ENCODE measurements around the gene ZKSCAN2. TPM values are rescaled to one million over a fixed set of nuclear protein-coding genes. Genes with fewer than 3 reads are reported as not detected.

Gene ZKSCAN2
- total and polyA plus RNA-seq, 9 of the 15 experiments (the other 6 are each of a cell fraction or from before 2014, with no cell fraction given): 1.3 to 9.5 (median 4.2) TPM

GRCh38 chr16:25257956-25258860 lies 563 bp upstream of the ZKSCAN2 start (continued):
- no peak for TF ChIP-seq HOMEZ (CRISPR knock-in tag; IDR thresholded peaks at IDR 0.05)
- no peak for TF ChIP-seq NFIX (CRISPR knock-in tag; IDR thresholded peaks at IDR 0.05; ENCODE audit: low read depth)
- TF ChIP-seq ZNF511 (CRISPR knock-in tag; IDR thresholded peaks at IDR 0.05): peak; percentile 41; the same call in 1 of the 2 replicates
- peak; percentile 35 for TF ChIP-seq ATF7 (IDR thresholded peaks at IDR 0.05)
- TF ChIP-seq MXI1 (IDR thresholded peaks at IDR 0.05; ENCODE audit: low read depth, low read length): peak; percentile 35; the same call in 1 of the 2 replicates
- TF ChIP-seq TARDBP (IDR thresholded peaks at IDR 0.05): peak; percentile 79
- TF ChIP-seq CBX8 (IDR thresholded peaks at IDR 0.05; ENCODE audit: borderline replicate concordance, extremely low read depth, low read depth, low read length, poor library complexity, severe bottlenecking): no peak
- no peak; the same call in 1 of the 2 replicates for TF ChIP-seq TCF3 (CRISPR knock-in tag; IDR thresholded peaks at IDR 0.05)
- TF ChIP-seq ZEB2 (IDR thresholded peaks at IDR 0.05): peak; percentile 70
- TF ChIP-seq LCOR (CRISPR knock-in tag; IDR thresholded peaks at IDR 0.05): peak; percentile 31; the same call in 1 of the 2 replicates
- no peak for TF ChIP-seq GTF2B (IDR thresholded peaks at IDR 0.05; ENCODE audit: extremely low read depth, insufficient read length)
- no peak for TF ChIP-seq TSHZ1 (CRISPR knock-in tag; IDR thresholded peaks at IDR 0.05)
- TF ChIP-seq MYC (IDR thresholded peaks at IDR 0.05; ENCODE audit: low read depth, low read length): peak; percentile 91
- peak; percentile 98 for TF ChIP-seq MYC (CRISPR knock-in tag; IDR thresholded peaks at IDR 0.05; ENCODE audit: borderline replicate concordance, low read depth)
- TF ChIP-seq KLF16 (IDR thresholded peaks at IDR 0.05): no peak
- no peak for TF ChIP-seq HNRNPUL1 (IDR thresholded peaks at IDR 0.05; ENCODE audit: low read length)
- TF ChIP-seq ZNF449 (CRISPR knock-in tag; IDR thresholded peaks at IDR 0.05): no peak
- no peak for TF ChIP-seq CBX2 (IDR thresholded peaks at IDR 0.05; ENCODE audit: insufficient read depth, low read length, poor library complexity, severe bottlenecking)
- peak; percentile 34 for TF ChIP-seq TAF1 (IDR thresholded peaks at IDR 0.05; ENCODE audit: control insufficient read depth, extremely low read depth, insufficient read depth, low read length, severe bottlenecking)
